ENCODE results near the gene ADORA1. TPM values are rescaled to one million over a fixed set of nuclear protein-coding genes. Genes with fewer than 3 reads are reported as not detected.

The ADORA1 gene
- total RNA-seq, 1 experiment from 2014 or later, result 1.5 TPM

GRCh38 chr1:203185585-203185984 is 58.1 kb downstream of the ADORA1 start:
- Mint-ChIP-seq H3K27ac (ENCODE audit: unreplicated experiment) (no peak overlapping the region), H3K36me3 (ENCODE audit: insufficient read depth, unreplicated experiment) (no peaks in the 10 kb centered on the region), H3K9me3 (ENCODE audit: low read depth, unreplicated experiment) (no peaks in the 10 kb centered on the region), H3K4me1 (ENCODE audit: low read depth, unreplicated experiment) (no peaks in the 10 kb centered on the region), H3K4me3 (ENCODE audit: low read depth, unreplicated experiment) (no peak overlapping the region), H3K27me3 (ENCODE audit: unreplicated experiment) (peaks cover 96% of the 10 kb centered on the region)
- no peak for DNase-seq
- no peak for TF ChIP-seq CTCF (IDR thresholded peaks at IDR 0.05; ENCODE audit: unreplicated experiment)
- no TSS peak for BruUV-seq (replicated peaks)
- CTCF ChIA-PET, result interaction anchor here (1.1 to 1.7 kb wide), 2 partner anchors 58 to 85 kb away, joined by 3 to 5 read pairs; partner anchors contain the start of gene ADORA1
- intact Hi-C loops (cut with micrococcal nuclease; ENCODE audit: unreplicated experiment), result no loop called here

GRCh38 chr1:203186091-203186445 is 58.5 kb downstream of the ADORA1 start:
- H3K9me3 Mint-ChIP-seq (ENCODE audit: low read depth, unreplicated experiment), result no peaks in the 10 kb centered on the region
- peaks cover 92% of the 10 kb centered on the region for H3K27me3 Mint-ChIP-seq (ENCODE audit: unreplicated experiment)
- CTCF ChIA-PET, result interaction anchor here (1.0 to 1.7 kb wide), 2 partner anchors 9 to 59 kb away, joined by 3 to 5 read pairs; partner anchors contain the start of gene ADORA1
- H3K36me3 Mint-ChIP-seq (ENCODE audit: insufficient read depth, unreplicated experiment), result no peaks in the 10 kb centered on the region
- no peak overlapping the region for H3K27ac Mint-ChIP-seq (ENCODE audit: unreplicated experiment)
- no peak for TF ChIP-seq CTCF (IDR thresholded peaks at IDR 0.05; ENCODE audit: unreplicated experiment)
- H3K4me1 Mint-ChIP-seq (ENCODE audit: low read depth, unreplicated experiment), result no peaks in the 10 kb centered on the region
- DNase-seq, result no peak
- BruUV-seq (replicated peaks), result no TSS peak
- intact Hi-C loops (cut with micrococcal nuclease; ENCODE audit: unreplicated experiment), result no loop called here
- H3K4me3 Mint-ChIP-seq (ENCODE audit: low read depth, unreplicated experiment), result no peak overlapping the region

GRCh38 chr1:203186446-203187303 is 59.1 kb downstream of the ADORA1 start, which contains the start of gene CHI3L1:
Gene CHI3L1 (minus strand): TSS chr1:203186704. CDS start chr1:203186623, 81 bp downstream.
- Mint-ChIP-seq H3K36me3 (ENCODE audit: insufficient read depth, unreplicated experiment) (no peaks in the 10 kb centered on the region), H3K27ac (ENCODE audit: unreplicated experiment) (no peak within 1 kb of the TSS), H3K4me1 (ENCODE audit: low read depth, unreplicated experiment) (no peaks in the 10 kb centered on the region), H3K27me3 (ENCODE audit: unreplicated experiment) (peaks cover 92% of the 10 kb centered on the region), H3K9me3 (ENCODE audit: low read depth, unreplicated experiment) (no peaks in the 10 kb centered on the region), H3K4me3 (ENCODE audit: low read depth, unreplicated experiment) (no peak within 1 kb of the TSS)
- TF ChIP-seq CTCF (IDR thresholded peaks at IDR 0.05; ENCODE audit: unreplicated experiment), result no peak
- no peak for DNase-seq
- intact Hi-C loops (cut with micrococcal nuclease; ENCODE audit: unreplicated experiment), result no loop called here
- CTCF ChIA-PET, result interaction anchor here (1.0 to 1.7 kb wide), 2 partner anchors 8 to 59 kb away, joined by 3 to 5 read pairs; partner anchors contain the start of gene ADORA1
- BruUV-seq (replicated peaks), result no TSS peak

- no peaks in the 10 kb centered on the region for H3K4me1 Mint-ChIP-seq (ENCODE audit: low read depth, unreplicated experiment)
- no peak overlapping the region for H3K27ac Mint-ChIP-seq (ENCODE audit: unreplicated experiment)
- H3K27me3 Mint-ChIP-seq (ENCODE audit: unreplicated experiment), result peaks cover 94% of the 10 kb centered on the region
- H3K4me3 Mint-ChIP-seq (ENCODE audit: low read depth, unreplicated experiment), result no peak overlapping the region
- CTCF ChIA-PET, result no interaction called here
- no peak for DNase-seq
- BruUV-seq (replicated peaks), result no TSS peak
- no peaks in the 10 kb centered on the region for H3K9me3 Mint-ChIP-seq (ENCODE audit: low read depth, unreplicated experiment)
- no peaks in the 10 kb centered on the region for H3K36me3 Mint-ChIP-seq (ENCODE audit: insufficient read depth, unreplicated experiment)
- TF ChIP-seq CTCF (IDR thresholded peaks at IDR 0.05; ENCODE audit: unreplicated experiment), result no peak
- intact Hi-C loops (cut with micrococcal nuclease; ENCODE audit: unreplicated experiment), result no loop called here
Observed at GRCh38 chr1:203187304-203187685, 59.8 kb downstream of the ADORA1 start.
